ENCODE data around the gene WDR48. TPM values are rescaled to one million over a fixed set of nuclear protein-coding genes. Genes with fewer than 3 reads are reported as not detected.

The WDR48 gene
- total and polyA plus RNA-seq, 12 donors: 8.0 to 37.2 (median 28.7) TPM

GRCh38 chr3:39121621-39122020 lies 69.8 kb downstream of the WDR48 start:
- Histone ChIP-seq H3K4me1 (peaks cover 0 to 12% (median 3%) of the 10 kb centered on the region in 9 donors), H3K27me3 (no peaks in the 10 kb centered on the region), H3K9me3 (no peaks in the 10 kb centered on the region), H3K36me3 (peaks cover 0 to 13% (median 0%) of the 10 kb centered on the region in 9 donors), H3K4me3 (no peak overlapping the region), H3K27ac (no peak overlapping the region)
- ATAC-seq (no peak), DNase-seq (no peak)
- no peak for TF ChIP-seq CTCF (IDR thresholded peaks at IDR 0.05)
- intact Hi-C loops (cut with DNase I): loop anchor here in 3 of 10 donors (5.0 to 10.0 kb wide), 3 partner anchors 63 to 263 kb away; partner anchors contain the start of genes SLC25A38 (in 1 of the 3) and XIRP1 (in 1 of the 3)
- 95% methylated on average over 2 of the region's 2 CpGs for WGBS, 2 donors

GRCh38 chr3:39122813-39123212 lies 71.0 kb downstream of the WDR48 start:
- DNase-seq (no peak), ATAC-seq (no peak)
- intact Hi-C loops (cut with DNase I): loop anchor here in 3 of 10 donors (5.0 to 10.0 kb wide), 3 partner anchors 62 to 262 kb away; partner anchors contain the start of genes SLC25A38 (in 1 of the 3) and XIRP1 (in 1 of the 3)
- no peak for TF ChIP-seq CTCF (IDR thresholded peaks at IDR 0.05)
- H3K4me1 ChIP-seq: peaks cover 0 to 14% (median 6%) of the 10 kb centered on the region in 9 donors
- no peak overlapping the region for H3K27ac ChIP-seq
- no peak overlapping the region for H3K4me3 ChIP-seq
- 90 to 95% methylated on average over 1 of the region's 1 CpG for WGBS, 2 donors
- H3K27me3 ChIP-seq: no peaks in the 10 kb centered on the region
- H3K9me3 ChIP-seq: no peaks in the 10 kb centered on the region
- H3K36me3 ChIP-seq: peaks cover 0 to 13% (median 0%) of the 10 kb centered on the region in 9 donors

- ATAC-seq: peak in 5 of 8 donors; percentile 23 to 50 (median 32)
- H3K27me3 ChIP-seq: no peaks in the 10 kb centered on the region
- H3K27ac ChIP-seq: peak overlapping the region in 1 of 10 donors; percentile 9
- intact Hi-C loops (cut with DNase I): loop anchor here in 6 of 10 donors (5.0 to 10.0 kb wide), 7 partner anchors 60 to 260 kb away; partner anchors contain the start of genes XIRP1 (in 2 of the 6) and SLC25A38 (in 1 of the 6)
- WGBS, 2 donors: 66 to 78% methylated on average over 5 of the region's 5 CpGs
- peaks cover 0 to 8% (median 0%) of the 10 kb centered on the region in 9 donors for H3K36me3 ChIP-seq
- no peaks in the 10 kb centered on the region for H3K9me3 ChIP-seq
- no peak overlapping the region for H3K4me3 ChIP-seq
- peaks cover 0 to 18% (median 5%) of the 10 kb centered on the region in 9 donors for H3K4me1 ChIP-seq
- peak in 6 of 9 donors; percentile 14 to 44 (median 24) for TF ChIP-seq CTCF (IDR thresholded peaks at IDR 0.05)
- DNase-seq: no peak
These were observed 73.3 kb downstream of the WDR48 start for GRCh38 chr3:39124876-39125840.

GRCh38 chr3:39125841-39126500 lies 74.2 kb downstream of the WDR48 start:
- Histone ChIP-seq H3K27ac (peak overlapping the region in 1 of 10 donors; percentile 9), H3K4me1 (peaks cover 0 to 18% (median 5%) of the 10 kb centered on the region in 9 donors), H3K4me3 (no peak overlapping the region), H3K9me3 (no peaks in the 10 kb centered on the region), H3K27me3 (no peaks in the 10 kb centered on the region), H3K36me3 (peaks cover 0 to 7% (median 0%) of the 10 kb centered on the region in 9 donors)
- DNase-seq (no peak), ATAC-seq (peak in 4 of 8 donors; percentile 10 to 46 (median 32))
- no peak for TF ChIP-seq CTCF (IDR thresholded peaks at IDR 0.05)
- 73 to 74% methylated on average over 12 of the region's 12 CpGs for WGBS, 2 donors
- intact Hi-C loops (cut with DNase I): loop anchor here (1.0 to 10.0 kb wide), 10 partner anchors 59 to 259 kb away; partner anchors contain the start of genes SLC25A38 (in 1 of the 10) and XIRP1 (in 1 of the 10)

All from heart right ventricle (tissue), 16 donors.